Loucy (cell line): ENCODE results near the gene HPSE2.

Experiments used
- H2AFZ ChIP-seq: fragments of 200-600 bp; sonication (generic); 2 replicates; pipeline ENCODE4 v1.6.0; 2016; ENCODE audit warnings: antibody characterized with exemption, mild to moderate bottlenecking, low read length, moderate library complexity
- H3F3A ChIP-seq: fragments of 200-600 bp; 2 replicates; pipeline ENCODE4 v1.6.0; 2016; ENCODE audit warnings: antibody characterized with exemption, low read depth, mild to moderate bottlenecking
- H3K27me3 ChIP-seq: fragments of 200-600 bp; sonication (generic); 2 replicates; pipeline ENCODE4 v1.6.1; 2014; ENCODE audit warnings: low read length, mild to moderate bottlenecking; ENCODE audit not compliant: insufficient read depth, poor library complexity, severe bottlenecking
- H3K36me3 ChIP-seq: fragments of 200-600 bp; sonication (generic); 2 replicates; pipeline ENCODE4 v1.6.1; 2016; ENCODE audit warnings: low read length; ENCODE audit not compliant: insufficient read depth
- H3K4me1 ChIP-seq: fragments of 200-600 bp; sonication (generic); 2 replicates; pipeline ENCODE4 v1.5.1; 2014; ENCODE audit warnings: low read length, mild to moderate bottlenecking; ENCODE audit not compliant: insufficient read depth, poor library complexity, severe bottlenecking
- H3K4me2 ChIP-seq: fragments of 200-600 bp; sonication (generic); 2 replicates; pipeline ENCODE4 v1.6.0; 2014; ENCODE audit warnings: antibody characterized with exemption, low read length, low read depth, mild to moderate bottlenecking; ENCODE audit not compliant: poor library complexity, severe bottlenecking
- H3K4me3 ChIP-seq: fragments of 200-600 bp; sonication (generic); 2 replicates; pipeline ENCODE4 v1.5.1; 2014; ENCODE audit warnings: low read length, mild to moderate bottlenecking, mixed read lengths; ENCODE audit not compliant: poor library complexity, severe bottlenecking
- H3K79me2 ChIP-seq: fragments of 200-600 bp; sonication (generic); 2 replicates; pipeline ENCODE4 v1.6.1; 2014; ENCODE audit warnings: low read length; ENCODE audit not compliant: insufficient read depth
- H3K9ac ChIP-seq: fragments of 200-600 bp; sonication (generic); 2 replicates; pipeline ENCODE4 v1.6.0; 2014; ENCODE audit warnings: mild to moderate bottlenecking, low read depth, low read length, moderate library complexity; ENCODE audit not compliant: poor library complexity, severe bottlenecking
- H3K9me2 ChIP-seq: fragments of 200-600 bp; sonication (generic); replicated peaks from 2 replicates; pipeline ENCODE4 v1.6.1; 2016; ENCODE audit warnings: low read depth, low read length, mixed read lengths
- H3K9me3 ChIP-seq: fragments of 200-600 bp; sonication (generic); 2 replicates; pipeline ENCODE4 v1.6.1; 2014; ENCODE audit warnings: mild to moderate bottlenecking, antibody characterized with exemption, low read length, low read depth; ENCODE audit not compliant: insufficient read depth
- H4K20me1 ChIP-seq: fragments of 200-600 bp; sonication (generic); 2 replicates; pipeline ENCODE4 v1.6.0; 2014; ENCODE audit warnings: antibody characterized with exemption, low read length, mild to moderate bottlenecking; ENCODE audit not compliant: insufficient read depth, poor library complexity, severe bottlenecking
- CTCF ChIP-seq: fragments of 200-600 bp; sonication (generic); conservative IDR thresholded peaks from 2 replicates; pipeline ENCODE4 v1.5.1; 2014; ENCODE audit warnings: mild to moderate bottlenecking, antibody characterized with exemption, low read length
- EZH2phosphoT487 ChIP-seq: fragments of 200-600 bp; IDR thresholded peaks from 2 replicates; pipeline ENCODE4 v1.6.1; 2018; ENCODE audit warnings: antibody characterized with exemption, mild to moderate bottlenecking, moderate library complexity, borderline replicate concordance

Gene HPSE2

DNA sequence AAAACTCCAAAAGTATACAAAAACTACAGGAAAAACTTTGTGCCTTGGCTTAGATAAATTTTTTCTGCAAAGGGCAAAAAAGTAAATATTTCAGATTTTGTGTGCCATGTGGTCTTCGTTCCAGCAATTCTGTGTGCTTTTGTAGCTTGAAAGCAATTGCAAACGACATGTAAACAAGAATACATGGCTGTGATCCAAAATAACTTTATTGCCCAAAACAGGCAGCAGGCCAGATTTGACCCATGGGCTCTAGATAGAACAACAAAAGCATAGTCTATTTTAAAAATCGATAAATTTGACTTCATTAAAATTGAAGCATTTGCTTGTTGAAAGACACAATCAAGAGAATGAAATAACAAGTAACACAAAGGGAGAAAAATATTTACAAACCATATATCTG, 336.6 kb downstream of the HPSE2 start:
- TF ChIP-seq EZH2phosphoT487: no peak
- no peak for TF ChIP-seq CTCF
- no peaks in the 10 kb centered on the region for H3F3A ChIP-seq
- H4K20me1 ChIP-seq: no peaks in the 10 kb centered on the region
- H3K27me3 ChIP-seq: no peaks in the 10 kb centered on the region
- H3K9ac ChIP-seq: no peak overlapping the region
- no peaks in the 10 kb centered on the region for H3K36me3 ChIP-seq
- H3K4me2 ChIP-seq: no peak overlapping the region
- no peaks in the 10 kb centered on the region for H3K4me1 ChIP-seq
- no peak overlapping the region for H2AFZ ChIP-seq
- no peaks in the 10 kb centered on the region for H3K9me2 ChIP-seq
- no peaks in the 10 kb centered on the region for H3K9me3 ChIP-seq
- H3K79me2 ChIP-seq: no peaks in the 10 kb centered on the region
- no peak overlapping the region for H3K4me3 ChIP-seq

DNA sequence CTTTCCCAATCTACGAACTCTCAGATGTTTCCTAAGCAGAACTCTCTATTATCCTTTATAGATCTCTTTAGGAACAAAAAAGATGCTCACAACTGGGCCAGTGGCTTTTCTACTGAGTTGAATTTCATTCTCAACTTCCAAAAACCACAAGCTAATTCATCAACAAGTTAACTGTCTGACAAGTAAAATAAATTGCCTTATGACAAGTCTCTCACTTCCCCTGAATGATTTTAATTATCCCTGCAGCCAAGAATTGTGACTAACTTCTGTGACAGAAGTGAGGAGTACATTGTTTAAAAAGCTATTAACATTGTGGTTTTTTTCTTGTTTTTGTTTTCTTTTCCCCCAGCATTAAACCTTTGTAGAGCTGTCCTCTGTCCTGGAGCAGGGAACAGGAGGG, 343.1 kb downstream of the HPSE2 start:
- Histone ChIP-seq H3K4me3 (no peak overlapping the region), H3K9ac (no peak overlapping the region), H3K9me2 (no peaks in the 10 kb centered on the region), H4K20me1 (no peaks in the 10 kb centered on the region), H3K79me2 (no peaks in the 10 kb centered on the region), H3K4me2 (no peak overlapping the region), H3K36me3 (no peaks in the 10 kb centered on the region), H3K4me1 (no peaks in the 10 kb centered on the region), H3F3A (no peaks in the 10 kb centered on the region), H3K27me3 (no peaks in the 10 kb centered on the region), H3K9me3 (no peaks in the 10 kb centered on the region), H2AFZ (no peak overlapping the region)
- TF ChIP-seq CTCF (no peak), EZH2phosphoT487 (no peak)

DNA sequence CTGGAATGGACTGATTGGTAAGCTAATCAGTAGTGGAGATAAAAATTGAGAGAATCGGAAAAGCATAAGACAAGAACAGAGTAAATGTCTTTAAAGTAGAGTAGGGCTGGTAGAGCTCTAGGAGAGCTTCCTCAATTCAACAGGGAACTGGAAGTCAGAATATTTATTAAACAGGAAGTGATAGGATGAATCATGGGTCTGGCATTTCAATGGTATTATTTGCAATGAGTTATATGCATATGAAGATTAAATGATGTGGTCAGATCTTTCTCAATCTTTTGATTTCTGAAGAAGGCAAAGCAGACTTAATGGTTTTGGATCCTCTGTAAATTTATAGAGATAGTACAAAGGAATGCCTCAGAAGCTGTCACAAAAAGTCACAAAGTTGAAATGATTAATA, 349.0 kb downstream of the HPSE2 start:
- Histone ChIP-seq H3K4me3 (no peak overlapping the region), H3K9ac (no peak overlapping the region), H3K79me2 (no peaks in the 10 kb centered on the region), H3K27me3 (no peaks in the 10 kb centered on the region), H3K9me2 (no peaks in the 10 kb centered on the region), H3K9me3 (no peaks in the 10 kb centered on the region), H3K4me2 (no peak overlapping the region), H3K36me3 (no peaks in the 10 kb centered on the region), H2AFZ (no peak overlapping the region), H4K20me1 (no peaks in the 10 kb centered on the region), H3K4me1 (no peaks in the 10 kb centered on the region), H3F3A (no peaks in the 10 kb centered on the region)
- TF ChIP-seq CTCF (no peak), EZH2phosphoT487 (no peak)
